NCI-H1092 (cell line): Measurements from ENCODE around the gene DGKI.

Experiments used
- DNase-seq: peaks from one replicate; lab custom pipeline; 2025; lab: John Stamatoyannopoulos, UW

DGKI gene

GRCh38 chr7:137871170-137871915, 24.6 kb upstream of the DGKI start:
- DNase-seq = no peak

GRCh38 chr7:137870684-137871083, 23.9 kb upstream of the DGKI start:
- DNase-seq = no peak

- DNase-seq = no peak
Observed at GRCh38 chr7:137870078-137870477, 23.3 kb upstream of the DGKI start.

GRCh38 chr7:137869260-137869659, 22.5 kb upstream of the DGKI start:
- no peak for DNase-seq

- DNase-seq = no peak
Observed at GRCh38 chr7:137867289-137867688, 20.5 kb upstream of the DGKI start.

- no peak for DNase-seq
Observed at GRCh38 chr7:137865764-137866163, 19.0 kb upstream of the DGKI start.

GRCh38 chr7:137862964-137863363, 16.2 kb upstream of the DGKI start:
- DNase-seq = no peak

- DNase-seq = no peak
Observed at GRCh38 chr7:137862358-137862757, 15.6 kb upstream of the DGKI start.

- DNase-seq = no peak
Observed at GRCh38 chr7:137860542-137860941, 13.8 kb upstream of the DGKI start.

- no peak for DNase-seq
Observed at GRCh38 chr7:137853053-137853452, 6.3 kb upstream of the DGKI start.

- DNase-seq = no peak
Observed at GRCh38 chr7:137852108-137852507, 5.3 kb upstream of the DGKI start.

GRCh38 chr7:137850972-137851945, 4.5 kb upstream of the DGKI start:
- no peak for DNase-seq

GRCh38 chr7:137850571-137850970, 3.8 kb upstream of the DGKI start:
- no peak for DNase-seq

- DNase-seq = no peak
Observed at GRCh38 chr7:137848095-137848494, 1.3 kb upstream of the DGKI start.

- DNase-seq = no peak
Observed at GRCh38 chr7:137847568-137848050, 835 bp upstream of the DGKI start.

- DNase-seq = no peak
Observed at GRCh38 chr7:137846549-137846826, 286 bp downstream of the DGKI start.

- no peak for DNase-seq
Observed at GRCh38 chr7:137844677-137845425, 1.9 kb downstream of the DGKI start.

- no peak for DNase-seq
Observed at GRCh38 chr7:137839903-137840779, 6.6 kb downstream of the DGKI start.

GRCh38 chr7:137838706-137839315, 8.0 kb downstream of the DGKI start:
- no peak for DNase-seq

GRCh38 chr7:137836541-137836940, 10.2 kb downstream of the DGKI start:
- no peak for DNase-seq

GRCh38 chr7:137836113-137836509, 10.7 kb downstream of the DGKI start:
- no peak for DNase-seq
